Ishikawa (cell line): ENCODE data around the gene PLRG1.

Source experiments
- RAD21 ChIP-seq: IDR thresholded peaks from 2 replicates; pipeline ENCODE4 v1.6.1; 2012; ENCODE audit warnings: low read depth
- REST ChIP-seq: IDR thresholded peaks from 2 replicates; pipeline ENCODE4 v1.6.1; 2012; ENCODE audit warnings: low read depth, mild to moderate bottlenecking
- TEAD4 ChIP-seq: IDR thresholded peaks from 2 replicates; pipeline ENCODE4 v1.6.1; 2012

PLRG1 gene

GRCh38 chr4:154485127-154485773 lies 65.0 kb downstream of the PLRG1 start:
- TF ChIP-seq RAD21, result no peak
- TF ChIP-seq TEAD4, result no peak
- peak; percentile 54; the same call in 1 of the 2 replicates for TF ChIP-seq REST
